Tibial nerve (tissue), 4 donors: ENCODE results near the gene NME7. TPM values are rescaled to one million over a fixed set of nuclear protein-coding genes. Genes with fewer than 3 reads are reported as not detected.

Experiments used
- DNase-seq, 2 donors: peaks; one replicate each; pipeline ENCODE4 v3.0.0-alpha.2; 2019; ENCODE audit warnings: low spot score in 2 of 2
- H3K27ac ChIP-seq, 4 donors: fragments of 200-600 bp; sonication (generic) in 3 of 4; one replicate each; pipeline ENCODE4 v1.5.1; 2017 to 2019; ENCODE audit warnings: mild to moderate bottlenecking in 1 of 4
- H3K27me3 ChIP-seq, 2 donors: fragments of 200-600 bp; sonication (generic) in 1 of 2; one replicate each; pipeline versions ENCODE4 v1.5.1 to v1.6.0; 2017 to 2019
- H3K36me3 ChIP-seq, 3 donors: fragments of 200-600 bp; sonication (generic); one replicate each; pipeline ENCODE4 v1.5.1; 2018 to 2019
- H3K4me1 ChIP-seq, 4 donors: fragments of 200-600 bp; sonication (generic) in 3 of 4; one replicate each; pipeline ENCODE4 v1.5.1; 2017 to 2019
- H3K4me3 ChIP-seq, 4 donors: fragments of 200-600 bp; sonication (generic) in 3 of 4; one replicate each; pipeline ENCODE4 v1.5.1; 2017 to 2019; ENCODE audit warnings: mild to moderate bottlenecking in 1 of 4, moderate library complexity in 1 of 4
- H3K9me3 ChIP-seq, 4 donors: fragments of 200-600 bp; sonication (generic) in 3 of 4; one replicate each; pipeline ENCODE4 v1.5.1; 2017 to 2019
- EP300 ChIP-seq, 2 donors: sonication (generic); formaldehyde crosslinking; IDR thresholded peaks; one replicate each; pipeline ENCODE4 v1.6.1; 2017; ENCODE audit warnings: antibody characterized with exemption in 2 of 2, mild to moderate bottlenecking in 1 of 2
- POLR2A ChIP-seq, 2 donors: fragments of 450-650 bp; IDR thresholded peaks; one replicate each; pipeline ENCODE4 v1.6.1; 2017; ENCODE audit warnings: antibody characterized with exemption in 2 of 2, mild to moderate bottlenecking in 2 of 2, moderate library complexity in 2 of 2
- WGBS, 2 donors: methylation state at CpG; one replicate each; pipeline ENCODE4 v1.1.5; 2018; 5-methylcytosine and 5-hydroxymethylcytosine counted together
- total RNA-seq, 4 donors: library from RNA; depleted of rRNA; stranded (reverse); fragments of >200 nt; gene quantifications; one replicate each; pipeline ENCODE4 v1.1.0, GENCODE V29; 2016
- TF ChIP-seq, protein P1 (sequence below), 5 experiments: fragments of 200-600 bp in 3 of 5; fragments of 450-650 bp in 2 of 5; sonication (generic) in 3 of 5; IDR thresholded peaks; one replicate each; pipeline ENCODE4 v1.5.1; 2016 to 2019; ENCODE audit warnings: antibody characterized with exemption in 5 of 5, mild to moderate bottlenecking in 3 of 5, moderate library complexity in 2 of 5

NME7 gene
- total RNA-seq, 4 donors from 2014 or later = 8.2 to 26.2 (median 17.5) TPM

DNA sequence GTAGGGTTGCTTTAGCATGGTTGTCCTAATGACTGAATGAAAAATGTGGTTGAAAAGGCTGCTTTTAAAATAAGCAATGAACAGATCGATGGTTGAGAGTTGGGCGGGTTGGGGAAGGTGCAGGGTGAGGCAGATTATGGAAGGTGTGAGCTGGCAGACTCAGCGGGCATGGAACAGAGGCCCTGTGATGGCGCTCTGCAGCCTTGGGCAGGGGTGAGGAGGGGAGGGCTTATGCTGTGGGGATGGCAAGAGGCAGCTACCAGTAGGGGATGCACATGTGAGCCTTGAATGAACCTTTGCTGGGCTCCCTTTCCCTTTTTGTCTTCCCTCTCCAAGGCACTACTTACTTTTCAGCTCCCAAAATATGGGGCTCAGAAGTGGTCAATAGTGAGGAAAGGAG lies 230.2 kb downstream of the NME7 start:
- Histone ChIP-seq H3K9me3 (no peaks in the 10 kb centered on the region), H3K36me3 (peaks cover 0 to 8% (median 0%) of the 10 kb centered on the region in 3 donors), H3K27me3 (no peaks in the 10 kb centered on the region), H3K4me1 (no peaks in the 10 kb centered on the region), H3K27ac (no peak overlapping the region), H3K4me3 (no peak overlapping the region)
- 90 to 91% methylated on average over 4 of the region's 4 CpGs for WGBS, 2 donors
- DNase-seq = no peak
- TF ChIP-seq EP300 (IDR thresholded peaks at IDR 0.05) = no peak
- TF ChIP-seq, protein P1, sequence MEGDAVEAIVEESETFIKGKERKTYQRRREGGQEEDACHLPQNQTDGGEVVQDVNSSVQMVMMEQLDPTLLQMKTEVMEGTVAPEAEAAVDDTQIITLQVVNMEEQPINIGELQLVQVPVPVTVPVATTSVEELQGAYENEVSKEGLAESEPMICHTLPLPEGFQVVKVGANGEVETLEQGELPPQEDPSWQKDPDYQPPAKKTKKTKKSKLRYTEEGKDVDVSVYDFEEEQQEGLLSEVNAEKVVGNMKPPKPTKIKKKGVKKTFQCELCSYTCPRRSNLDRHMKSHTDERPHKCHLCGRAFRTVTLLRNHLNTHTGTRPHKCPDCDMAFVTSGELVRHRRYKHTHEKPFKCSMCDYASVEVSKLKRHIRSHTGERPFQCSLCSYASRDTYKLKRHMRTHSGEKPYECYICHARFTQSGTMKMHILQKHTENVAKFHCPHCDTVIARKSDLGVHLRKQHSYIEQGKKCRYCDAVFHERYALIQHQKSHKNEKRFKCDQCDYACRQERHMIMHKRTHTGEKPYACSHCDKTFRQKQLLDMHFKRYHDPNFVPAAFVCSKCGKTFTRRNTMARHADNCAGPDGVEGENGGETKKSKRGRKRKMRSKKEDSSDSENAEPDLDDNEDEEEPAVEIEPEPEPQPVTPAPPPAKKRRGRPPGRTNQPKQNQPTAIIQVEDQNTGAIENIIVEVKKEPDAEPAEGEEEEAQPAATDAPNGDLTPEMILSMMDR (IDR thresholded peaks at IDR 0.05) = no peak
- no peak for TF ChIP-seq POLR2A (IDR thresholded peaks at IDR 0.05)

GRCh38 chr1:169133801-169134502 lies 233.6 kb downstream of the NME7 start:
- Histone ChIP-seq H3K27ac (no peak overlapping the region), H3K4me1 (no peaks in the 10 kb centered on the region)
- 79 to 84% methylated on average over 2 of the region's 2 CpGs for WGBS, 2 donors

DNA sequence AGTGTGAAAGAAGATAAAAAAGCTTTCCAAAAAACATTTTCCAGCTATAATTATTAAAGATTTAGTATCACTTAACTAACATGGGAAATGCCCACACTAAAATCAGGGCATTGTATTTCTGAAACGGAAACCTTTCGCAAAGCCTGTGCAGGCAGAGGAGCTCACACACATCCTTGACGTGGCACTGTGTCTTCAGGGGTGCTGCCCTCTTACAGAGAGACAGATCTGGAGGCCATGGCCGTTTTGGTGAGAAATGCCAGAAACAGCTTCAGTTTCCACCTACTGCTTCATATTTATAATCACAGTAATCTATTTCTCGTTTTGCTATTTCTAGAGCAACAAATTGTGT lies 234.4 kb downstream of the NME7 start:
- H3K9me3 ChIP-seq = no peaks in the 10 kb centered on the region
- no peak for DNase-seq
- no peak overlapping the region for H3K4me3 ChIP-seq
- no peak for TF ChIP-seq POLR2A (IDR thresholded peaks at IDR 0.05)
- TF ChIP-seq EP300 (IDR thresholded peaks at IDR 0.05) = no peak
- TF ChIP-seq, protein P1 (IDR thresholded peaks at IDR 0.05) = no peak
- H3K36me3 ChIP-seq = peaks cover 0 to 8% (median 0%) of the 10 kb centered on the region in 3 donors
- no peak overlapping the region for H3K27ac ChIP-seq
- no peaks in the 10 kb centered on the region for H3K4me1 ChIP-seq
- 77 to 79% methylated on average over 5 of the region's 5 CpGs for WGBS, 2 donors
- no peaks in the 10 kb centered on the region for H3K27me3 ChIP-seq

More at GRCh38 chr1:169133801-169134502, 233.6 kb downstream of the NME7 start:
- no peak for DNase-seq
- Histone ChIP-seq H3K9me3 (no peaks in the 10 kb centered on the region), H3K27me3 (no peaks in the 10 kb centered on the region), H3K4me3 (no peak overlapping the region), H3K36me3 (peaks cover 0 to 8% (median 0%) of the 10 kb centered on the region in 3 donors)
- TF ChIP-seq EP300 (IDR thresholded peaks at IDR 0.05) = no peak
- TF ChIP-seq, protein P1 (IDR thresholded peaks at IDR 0.05) = peak in 3 of 5 experiments; percentile 18 to 31 (median 22)
- TF ChIP-seq POLR2A (IDR thresholded peaks at IDR 0.05) = no peak

- DNase-seq = no peak
- Histone ChIP-seq H3K9me3 (no peaks in the 10 kb centered on the region), H3K4me3 (no peak overlapping the region), H3K27ac (no peak overlapping the region), H3K36me3 (peaks cover 0 to 8% (median 0%) of the 10 kb centered on the region in 3 donors), H3K27me3 (no peaks in the 10 kb centered on the region), H3K4me1 (no peaks in the 10 kb centered on the region)
- no peak for TF ChIP-seq EP300 (IDR thresholded peaks at IDR 0.05)
- TF ChIP-seq, protein P1 (IDR thresholded peaks at IDR 0.05) = no peak
- TF ChIP-seq POLR2A (IDR thresholded peaks at IDR 0.05) = no peak
- 86 to 88% methylated on average over 4 of the region's 4 CpGs for WGBS, 2 donors
Measured at GRCh38 chr1:169132512-169133227, 234.9 kb downstream of the NME7 start.

GRCh38 chr1:169130683-169131082 lies 236.9 kb downstream of the NME7 start:
- Histone ChIP-seq H3K4me3 (no peak overlapping the region), H3K27ac (no peak overlapping the region), H3K36me3 (peaks cover 0 to 10% (median 0%) of the 10 kb centered on the region in 3 donors), H3K27me3 (no peaks in the 10 kb centered on the region), H3K9me3 (no peaks in the 10 kb centered on the region), H3K4me1 (no peaks in the 10 kb centered on the region)
- TF ChIP-seq POLR2A (IDR thresholded peaks at IDR 0.05) (no peak), EP300 (IDR thresholded peaks at IDR 0.05) (no peak)
- TF ChIP-seq, protein P1 (IDR thresholded peaks at IDR 0.05) = no peak
- no peak for DNase-seq
- 94% methylated on average over 4 of the region's 4 CpGs for WGBS, 2 donors
